CD4-positive, alpha-beta memory T cell (primary cell): ENCODE results near the gene OBSCN. TPM values are rescaled to one million over a fixed set of nuclear protein-coding genes. Genes with fewer than 3 reads are reported as not detected.
"Not testable (repeated sequence)": the region's sequence is repeated elsewhere in the genome, so short reads cannot be mapped to it uniquely, and the experiment has no call there.

Experiments used
- CTCF ChIA-PET: fragments of 350-600 bp; sonication (Branson Sonifier 250); formaldehyde crosslinking; loops from one replicate; lab custom pipeline; 2021; ENCODE audit warnings: inconsistent platforms; ENCODE audit not compliant: partially characterized antibody; lab: Charles Lee
- POLR2A ChIA-PET: fragments of 350-600 bp; sonication (Branson Sonifier 250); formaldehyde crosslinking; loops from one replicate; lab custom pipeline; 2021; ENCODE audit not compliant: partially characterized antibody; lab: Charles Lee
- DNase-seq, 5 donors: peaks; one replicate each; pipeline versions ENCODE4 v3.0.0 to v3.0.0-alpha.2; 2020 to 2022; ENCODE audit warnings: mixed read lengths in 1 of 5
- H3K27ac ChIP-seq: one replicate; pipeline ENCODE4 v1.7.0; 2013; ENCODE audit warnings: low read depth, low read length
- H3K27me3 ChIP-seq: 2 replicates; pipeline ENCODE4 v1.7.0; 2013; ENCODE audit warnings: mild to moderate bottlenecking, low read length, moderate library complexity; ENCODE audit not compliant: insufficient read depth
- H3K36me3 ChIP-seq: 2 replicates; pipeline ENCODE4 v1.7.0; 2013; ENCODE audit warnings: mild to moderate bottlenecking, low read length, moderate library complexity; ENCODE audit not compliant: insufficient read depth
- H3K4me1 ChIP-seq: 2 replicates; pipeline ENCODE4 v1.7.0; 2013; ENCODE audit warnings: mild to moderate bottlenecking, low read length, moderate library complexity; ENCODE audit not compliant: insufficient read depth
- H3K4me3 ChIP-seq, 2 donors: one replicate each; pipeline ENCODE4 v1.7.0; 2013; ENCODE audit warnings: low read length in 2 of 2, mild to moderate bottlenecking in 1 of 2
- H3K9me3 ChIP-seq, 2 donors: one replicate each; pipeline ENCODE4 v1.7.0; 2013; ENCODE audit warnings: low read length in 2 of 2, control low read depth in 1 of 2; ENCODE audit not compliant: control insufficient read depth in 1 of 2
- H3K27ac Mint-ChIP-seq, 7 donors: one replicate each; pipeline ENCODE4 v1.8.0; 2020 to 2021; ENCODE audit warnings: mixed read lengths in 7 of 7, mild to moderate bottlenecking in 6 of 7, inconsistent platforms in 3 of 7, moderate library complexity in 3 of 7
- H3K27me3 Mint-ChIP-seq, 2 donors: one replicate each; pipeline ENCODE4 v1.8.0; 2020 to 2021; ENCODE audit warnings: mixed read lengths in 2 of 2
- H3K36me3 Mint-ChIP-seq, 2 donors: one replicate each; pipeline ENCODE4 v1.8.0; 2020 to 2021; ENCODE audit warnings: mixed read lengths in 2 of 2, inconsistent platforms in 1 of 2, mild to moderate bottlenecking in 1 of 2
- H3K4me1 Mint-ChIP-seq, 4 donors: one replicate each; pipeline ENCODE4 v1.8.0; 2020 to 2021; ENCODE audit warnings: mixed read lengths in 4 of 4, mild to moderate bottlenecking in 1 of 4
- H3K4me3 Mint-ChIP-seq, 8 donors: one replicate each; pipeline ENCODE4 v1.8.0; 2020 to 2021; ENCODE audit warnings: mixed read lengths in 8 of 8, mild to moderate bottlenecking in 7 of 8, moderate library complexity in 6 of 8, inconsistent platforms in 3 of 8
- H3K9me3 Mint-ChIP-seq, 8 donors: one replicate each; pipeline ENCODE4 v1.8.0; 2020 to 2021; ENCODE audit warnings: mixed read lengths in 8 of 8, mild to moderate bottlenecking in 5 of 8, inconsistent platforms in 3 of 8, moderate library complexity in 1 of 8
- intact Hi-C: fragments of 100-400 bp; cut with micrococcal nuclease; formaldehyde crosslinking; loops from one replicate; pipeline ENCODE4 v1.15.1; 2023
- polyA plus RNA-seq, 2 donors: library from polyadenylated mRNA; unstranded; fragments of 300-500 nt; fragmentation: Illumina TruSeq; gene quantifications; one replicate each; pipeline ENCODE4 v1.2.3, GENCODE V29; 2021
- total RNA-seq, 2 experiments: library from RNA; stranded (reverse); gene quantifications; one replicate each; pipeline ENCODE4 v1.2.3, GENCODE V29; 2021

OBSCN gene
- total and polyA plus RNA-seq, 4 experiments from 2014 or later, result 0.19 to 91.4 (median 39.8) TPM

DNA sequence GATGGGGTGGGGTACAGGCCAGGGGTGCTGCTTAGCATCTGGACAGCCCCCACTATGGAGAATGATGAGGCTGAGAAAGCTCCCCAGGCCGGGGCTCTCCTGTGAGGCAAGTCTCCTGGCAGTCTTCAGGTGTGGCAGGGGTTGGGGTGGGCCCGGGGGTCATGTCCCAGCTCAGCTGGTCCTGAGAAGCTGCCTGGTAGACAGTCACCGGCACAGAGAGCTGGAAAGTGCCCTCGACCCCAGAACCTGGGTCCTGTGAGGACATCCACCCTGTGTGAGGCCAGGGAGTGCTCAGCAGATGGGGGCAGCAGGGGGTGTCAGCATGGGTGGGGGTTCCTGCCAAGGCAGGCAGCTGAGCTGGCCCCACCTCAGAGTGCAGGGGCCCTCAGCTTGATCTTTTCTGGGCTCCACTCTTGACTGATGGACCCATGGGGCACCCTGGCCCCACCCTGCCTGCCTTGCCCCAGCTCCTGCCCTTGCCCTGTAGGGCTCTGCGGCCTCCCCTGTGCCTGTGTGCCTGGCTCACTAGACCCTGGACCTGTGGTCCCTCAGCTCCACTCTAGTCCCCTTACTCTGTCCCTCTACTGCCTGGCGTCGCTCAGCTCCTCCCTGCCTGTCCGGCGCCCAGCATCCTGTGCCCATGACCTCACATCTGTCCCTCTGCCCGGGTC, 36.5 kb upstream of the OBSCN start:
- Histone ChIP-seq H3K27me3 (no peaks in the 10 kb centered on the region), H3K9me3 (no peaks in the 10 kb centered on the region), H3K4me1 (peaks cover 12% of the 10 kb centered on the region), H3K36me3 (peaks cover 3% of the 10 kb centered on the region), H3K27ac (no peak overlapping the region), H3K4me3 (no peak overlapping the region)
- H3K27me3 Mint-ChIP-seq, result no peaks in the 10 kb centered on the region
- intact Hi-C loops, result no loop called here
- no peak for DNase-seq
- peaks cover 21 to 42% (median 31%) of the 10 kb centered on the region in 4 donors for H3K4me1 Mint-ChIP-seq
- peak overlapping the region in 2 of 7 donors; percentile 81 to 96 for H3K27ac Mint-ChIP-seq
- H3K36me3 Mint-ChIP-seq, result peaks cover 3 to 9% of the 10 kb centered on the region in 2 donors
- ChIA-PET POLR2A (no interaction called here), CTCF (interaction anchor here (0.8 to 1.5 kb wide), 2 partner anchors 40 to 287 kb away, joined by 4 read pairs; no protein-coding TSS in a partner anchor)
- H3K4me3 Mint-ChIP-seq, result no peak overlapping the region
- H3K9me3 Mint-ChIP-seq, result peaks cover 0 to 2% (median 0%) of the 10 kb centered on the region in 8 donors

- ChIA-PET POLR2A (interaction anchor here (4.9 kb wide), 1 partner anchor 8 kb away, joined by 26 read pairs; the partner anchor contains the start of gene IBA57), CTCF (no interaction called here)
- Histone ChIP-seq H3K27me3 (no peaks in the 10 kb centered on the region), H3K27ac (peak overlapping the region; percentile 38), H3K36me3 (peaks cover 3% of the 10 kb centered on the region), H3K9me3 (no peaks in the 10 kb centered on the region), H3K4me1 (no peaks in the 10 kb centered on the region), H3K4me3 (no peak overlapping the region)
- Mint-ChIP-seq H3K9me3 (peaks cover 0 to 2% (median 0%) of the 10 kb centered on the region in 8 donors), H3K36me3 (peaks cover 6 to 10% of the 10 kb centered on the region in 2 donors), H3K4me1 (peaks cover 11 to 30% (median 21%) of the 10 kb centered on the region in 4 donors), H3K4me3 (no peak overlapping the region), H3K27me3 (no peaks in the 10 kb centered on the region), H3K27ac (peak overlapping the region in 6 of 7 donors; percentile 38 to 96 (median 60))
- intact Hi-C loops, result no loop called here
- DNase-seq, result no peak
These were observed 35.0 kb upstream of the OBSCN start for GRCh38 chr1:228172591-228173527.

DNA sequence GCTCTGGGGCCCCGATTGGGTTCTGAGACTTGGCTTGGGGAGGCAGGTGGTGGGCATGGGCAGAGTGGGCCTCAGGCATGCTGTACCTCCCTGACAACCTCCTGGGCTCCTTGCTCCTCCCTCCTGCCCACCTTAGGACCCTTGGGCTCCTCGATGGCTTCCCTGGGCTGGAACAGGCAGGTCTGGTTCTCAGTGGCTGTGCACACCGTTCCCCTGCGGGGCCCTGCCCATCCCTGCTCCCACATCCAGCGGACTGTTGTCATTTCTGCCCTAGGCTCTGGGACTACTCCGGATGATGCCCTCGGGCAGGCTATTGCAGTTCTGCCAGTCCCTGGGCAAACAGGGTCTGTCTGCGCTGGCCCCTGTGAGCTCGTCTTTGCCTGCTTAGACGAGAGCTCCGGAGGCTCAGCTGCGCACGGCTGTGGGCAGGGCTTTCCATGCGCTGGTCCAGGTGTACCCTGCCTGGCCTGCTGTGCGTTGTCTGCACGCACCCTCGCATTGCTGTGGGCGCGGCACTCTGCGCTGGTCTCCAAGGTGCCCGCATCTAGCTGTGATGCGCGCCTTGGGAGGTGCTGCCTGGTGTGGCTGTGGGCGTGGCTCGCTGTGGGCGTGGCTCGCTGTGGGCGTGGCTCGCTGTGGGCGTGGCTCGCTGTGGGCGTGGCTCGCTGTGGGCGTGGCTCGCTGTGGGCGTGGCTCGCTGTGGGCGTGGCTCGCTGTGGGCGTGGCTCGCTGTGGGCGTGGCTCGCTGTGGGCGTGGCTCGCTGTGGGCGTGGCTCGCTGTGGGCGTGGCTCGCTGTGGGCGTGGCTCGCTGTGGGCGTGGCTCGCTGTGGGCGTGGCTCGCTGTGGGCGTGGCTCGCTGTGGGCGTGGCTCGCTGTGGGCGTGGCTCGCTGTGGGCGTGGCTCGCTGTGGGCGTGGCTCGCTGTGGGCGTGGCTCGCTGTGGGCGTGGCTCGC, 34.0 kb upstream of the OBSCN start:
- not testable (repeated sequence) for H3K27me3 ChIP-seq, H3K9me3 ChIP-seq, H3K4me3 ChIP-seq, H3K4me3 Mint-ChIP-seq, H3K27me3 Mint-ChIP-seq, H3K9me3 Mint-ChIP-seq, H3K36me3 ChIP-seq, H3K4me1 ChIP-seq
- Mint-ChIP-seq H3K4me1 (peaks cover 8 to 23% (median 16%) of the 10 kb centered on the region in 4 donors), H3K36me3 (peaks cover 9 to 12% of the 10 kb centered on the region in 2 donors), H3K27ac (peak overlapping the region in 5 of 7 donors; percentile 4 to 73 (median 53))
- ChIA-PET POLR2A (interaction anchor here (1.2 to 4.9 kb wide), 2 partner anchors 9 to 34 kb away, joined by 3 to 26 read pairs; partner anchors contain the start of genes GUK1 and IBA57), CTCF (interaction anchor here (1.6 kb wide), 1 partner anchor 7 kb away, joined by 6 read pairs; the partner anchor contains the start of gene IBA57)
- peak in 3 of 5 donors; percentile 33 to 56 (median 36) for DNase-seq
- H3K27ac ChIP-seq, result peak overlapping the region; percentile 38
- intact Hi-C loops, result loop anchor here (1.0 kb wide), 1 partner anchor 8 kb away; no protein-coding TSS in a partner anchor

GRCh38 chr1:228174482-228175315, 33.1 kb upstream of the OBSCN start:
- peak overlapping the region in 2 of 7 donors; percentile 73 to 74 for H3K27ac Mint-ChIP-seq
- no peaks in the 10 kb centered on the region for H3K9me3 Mint-ChIP-seq
- DNase-seq, result peak in 4 of 5 donors; percentile 34 to 63 (median 50)
- POLR2A ChIA-PET, result interaction anchor here (1.2 to 4.9 kb wide), 2 partner anchors 10 to 35 kb away, joined by 3 to 26 read pairs; partner anchors contain the start of genes GUK1 and IBA57
- H3K36me3 Mint-ChIP-seq, result peaks cover 6 to 8% of the 10 kb centered on the region in 2 donors
- CTCF ChIA-PET, result interaction anchor here (1.6 kb wide), 1 partner anchor 8 kb away, joined by 6 read pairs; the partner anchor contains the start of gene IBA57
- H3K4me3 ChIP-seq, result no peak overlapping the region
- H3K27me3 ChIP-seq, result no peaks in the 10 kb centered on the region
- H3K27me3 Mint-ChIP-seq, result no peaks in the 10 kb centered on the region
- no peak overlapping the region for H3K4me3 Mint-ChIP-seq
- H3K36me3 ChIP-seq, result peaks cover 3% of the 10 kb centered on the region
- intact Hi-C loops, result loop anchor here (1.0 kb wide), 1 partner anchor 8 kb away; no protein-coding TSS in a partner anchor
- H3K4me1 Mint-ChIP-seq, result peaks cover 6 to 14% (median 10%) of the 10 kb centered on the region in 4 donors
- H3K9me3 ChIP-seq, result no peaks in the 10 kb centered on the region
- no peaks in the 10 kb centered on the region for H3K4me1 ChIP-seq
- H3K27ac ChIP-seq, result no peak overlapping the region

GRCh38 chr1:228175316-228176023, 32.4 kb upstream of the OBSCN start:
- ChIA-PET CTCF (interaction anchor here (1.6 to 2.5 kb wide), 2 partner anchors 9 kb away, joined by 6 to 17 read pairs; partner anchors contain the start of gene IBA57), POLR2A (interaction anchor here (4.9 kb wide), 1 partner anchor 10 kb away, joined by 26 read pairs; the partner anchor contains the start of gene IBA57)
- Mint-ChIP-seq H3K4me3 (no peak overlapping the region), H3K4me1 (peaks cover 5 to 15% (median 10%) of the 10 kb centered on the region in 4 donors), H3K27ac (peak overlapping the region in 2 of 7 donors; percentile 68 to 73), H3K36me3 (peaks cover 7 to 8% of the 10 kb centered on the region in 2 donors), H3K27me3 (no peaks in the 10 kb centered on the region), H3K9me3 (no peaks in the 10 kb centered on the region)
- H3K27ac ChIP-seq, result no peak overlapping the region
- intact Hi-C loops, result no loop called here
- no peak for DNase-seq
- H3K27me3 ChIP-seq, result no peaks in the 10 kb centered on the region
- H3K4me1 ChIP-seq, result no peaks in the 10 kb centered on the region
- peaks cover 3% of the 10 kb centered on the region for H3K36me3 ChIP-seq
- H3K4me3 ChIP-seq, result no peak overlapping the region
- no peaks in the 10 kb centered on the region for H3K9me3 ChIP-seq
